Measurements from ENCODE around the gene RREB1. TPM values are rescaled to one million over a fixed set of nuclear protein-coding genes. Genes with fewer than 3 reads are reported as not detected.

The RREB1 gene
- polyA plus RNA-seq, 1 donor (not counting 4 experiments of a cell fraction or from before 2014, with no cell fraction given) = 6.1 TPM

- no peak for FAIRE-seq
- dilution Hi-C loops (cut with MboI; ENCODE audit: extremely low pct_ligation_motif_present, low sequenced_read_pairs) = no loop called here
- no peak overlapping the region for H3K27ac ChIP-seq (ENCODE audit: control insufficient read depth, insufficient read depth, low read length)
- DNase-seq (ENCODE audit: low read depth, low spot score) = no peak
- H4K20me1 ChIP-seq (ENCODE audit: control insufficient read depth, extremely low read depth, insufficient read depth, low read length) = peaks cover 12% of the 10 kb centered on the region
- H3K9me3 ChIP-seq (ENCODE audit: control insufficient read depth, low read depth, low read length) = no peaks in the 10 kb centered on the region
- TF ChIP-seq CTCF (optimal IDR thresholded peaks at IDR 0.05 in 1 of 3, IDR thresholded peaks at IDR 0.05 in 1 of 3, conservative IDR thresholded peaks at IDR 0.05 in 1 of 3; ENCODE audit: extremely low read depth in 1 of 3, insufficient read depth in 2 of 3, low read length in 3 of 3) (no peak), EZH2 (IDR thresholded peaks at IDR 0.05; ENCODE audit: low read length) (no peak)
- H3K9ac ChIP-seq (ENCODE audit: control insufficient read depth, extremely low read depth, insufficient read depth, low read length) = no peak overlapping the region
- H3K9me1 ChIP-seq (ENCODE audit: control insufficient read depth, extremely low read depth, insufficient read depth, low read length) = peaks cover 5% of the 10 kb centered on the region
- no peak overlapping the region for H2AFZ ChIP-seq (ENCODE audit: control insufficient read depth, low read length)
- H3K36me3 ChIP-seq (ENCODE audit: control insufficient read depth in 2 of 2, extremely low read depth in 1 of 2, insufficient read depth in 2 of 2, low read length in 2 of 2) = peaks cover 5 to 12% of the 10 kb centered on the region in 2 experiments
- H3K4me1 ChIP-seq (ENCODE audit: control insufficient read depth, extremely low read depth, insufficient read depth, low read length) = peaks cover 33% of the 10 kb centered on the region
- peaks cover 92% of the 10 kb centered on the region for H3K79me2 ChIP-seq (ENCODE audit: control insufficient read depth, insufficient read depth, low read length)
- no peak overlapping the region for H3K4me2 ChIP-seq (ENCODE audit: control insufficient read depth, extremely low read depth, insufficient read depth, low read depth, low read length)
- H3K27me3 ChIP-seq (ENCODE audit: control insufficient read depth, extremely low read depth, insufficient read depth, low read length) = no peaks in the 10 kb centered on the region
- H3K4me3 ChIP-seq (ENCODE audit: control insufficient read depth in 2 of 3, extremely low read depth in 1 of 3, insufficient read depth in 2 of 3, low read depth in 1 of 3, low read length in 3 of 3) = no peak overlapping the region
Observed at GRCh38 chr6:7164536-7165001, 56.8 kb downstream of the RREB1 start.

GRCh38 chr6:7165002-7165889, 57.5 kb downstream of the RREB1 start:
- Histone ChIP-seq H3K9me1 (ENCODE audit: control insufficient read depth, extremely low read depth, insufficient read depth, low read length) (peaks cover 6% of the 10 kb centered on the region), H4K20me1 (ENCODE audit: control insufficient read depth, extremely low read depth, insufficient read depth, low read length) (peaks cover 12% of the 10 kb centered on the region), H3K4me3 (ENCODE audit: control insufficient read depth in 2 of 3, extremely low read depth in 1 of 3, insufficient read depth in 2 of 3, low read depth in 1 of 3, low read length in 3 of 3) (no peak overlapping the region), H2AFZ (ENCODE audit: control insufficient read depth, low read length) (no peak overlapping the region), H3K9me3 (ENCODE audit: control insufficient read depth, low read depth, low read length) (no peaks in the 10 kb centered on the region), H3K27ac (ENCODE audit: control insufficient read depth, insufficient read depth, low read length) (no peak overlapping the region), H3K27me3 (ENCODE audit: control insufficient read depth, extremely low read depth, insufficient read depth, low read length) (no peaks in the 10 kb centered on the region), H3K4me2 (ENCODE audit: control insufficient read depth, extremely low read depth, insufficient read depth, low read depth, low read length) (no peak overlapping the region), H3K4me1 (ENCODE audit: control insufficient read depth, extremely low read depth, insufficient read depth, low read length) (peaks cover 33% of the 10 kb centered on the region), H3K36me3 (ENCODE audit: control insufficient read depth in 2 of 2, extremely low read depth in 1 of 2, insufficient read depth in 2 of 2, low read length in 2 of 2) (peaks cover 5 to 12% of the 10 kb centered on the region in 2 experiments), H3K79me2 (ENCODE audit: control insufficient read depth, insufficient read depth, low read length) (peaks cover 93% of the 10 kb centered on the region), H3K9ac (ENCODE audit: control insufficient read depth, extremely low read depth, insufficient read depth, low read length) (no peak overlapping the region)
- TF ChIP-seq CTCF (optimal IDR thresholded peaks at IDR 0.05 in 1 of 3, IDR thresholded peaks at IDR 0.05 in 1 of 3, conservative IDR thresholded peaks at IDR 0.05 in 1 of 3; ENCODE audit: extremely low read depth in 1 of 3, insufficient read depth in 2 of 3, low read length in 3 of 3) = no peak
- TF ChIP-seq EZH2 (IDR thresholded peaks at IDR 0.05; ENCODE audit: low read length) = no peak
- FAIRE-seq (no peak), DNase-seq (ENCODE audit: low read depth, low spot score) (no peak)
- dilution Hi-C loops (cut with MboI; ENCODE audit: extremely low pct_ligation_motif_present, low sequenced_read_pairs) = no loop called here

Measured in keratinocyte (primary cell).